K562 (cell line): ENCODE measurements around the gene ZNF343. TPM values are rescaled to one million over a fixed set of nuclear protein-coding genes. Genes with fewer than 3 reads are reported as not detected.

Experiments
- ATF1 ChIP-seq, 2 experiments: fragments of 450-650 bp in 1 of 2; IDR thresholded peaks; 2 replicates each; pipeline ENCODE4 v1.6.1; 2016; ENCODE audit warnings: missing compliant biosample characterization in 1 of 2, missing genetic modification characterization in 1 of 2
- CREB3 ChIP-seq: fragments of 450-650 bp; conservative IDR thresholded peaks from 2 replicates; pipeline ENCODE4 v1.6.1; 2016; ENCODE audit warnings: missing genetic modification characterization, low read depth, mild to moderate bottlenecking, missing compliant biosample characterization, moderate library complexity
- DNMT1 ChIP-seq: fragments of 450-650 bp; IDR thresholded peaks from 2 replicates; pipeline ENCODE4 v1.6.1; 2016; ENCODE audit warnings: antibody characterized with exemption, mild to moderate bottlenecking
- EGR1 ChIP-seq: fragments of 450-650 bp; conservative IDR thresholded peaks from 2 replicates; pipeline ENCODE4 v1.6.1; 2017; ENCODE audit warnings: mild to moderate bottlenecking
- FOS ChIP-seq: IDR thresholded peaks from 3 replicates; pipeline ENCODE4 v1.6.1; 2011; ENCODE audit not compliant: insufficient read length; ENCODE audit errors: extremely low read depth
- FOXO4 ChIP-seq: fragments of 450-650 bp; formaldehyde crosslinking; IDR thresholded peaks from 2 replicates; pipeline ENCODE4 v1.4.0; 2020; ENCODE audit warnings: mild to moderate bottlenecking, moderate library complexity
- HSF4 ChIP-seq: fragments of 250-450 bp; sonication (Bioruptor Pico); IDR thresholded peaks from 2 replicates; pipeline ENCODE4 v2.1.2; 2022; ENCODE audit warnings: mild to moderate bottlenecking, moderate library complexity, borderline replicate concordance
- KDM4B ChIP-seq, 2 experiments: fragments of 450-650 bp in 1 of 2; sonication (generic) in 1 of 2; IDR thresholded peaks; 2 replicates each; pipeline ENCODE4 v1.6.1; 2016 to 2017; ENCODE audit warnings: borderline replicate concordance in 2 of 2, antibody characterized with exemption in 1 of 2, low read depth in 1 of 2, mild to moderate bottlenecking in 1 of 2
- L3MBTL2 ChIP-seq: fragments of 450-650 bp; IDR thresholded peaks from 2 replicates; pipeline ENCODE4 v1.6.1; 2016; ENCODE audit warnings: mild to moderate bottlenecking, moderate library complexity
- NONO ChIP-seq, 2 experiments: fragments of 200-400 bp in 1 of 2; fragments of 450-650 bp in 1 of 2; formaldehyde crosslinking in 1 of 2; IDR thresholded peaks; 2 replicates each; pipeline ENCODE4 v1.6.1; 2017; ENCODE audit warnings: low read depth in 2 of 2, mild to moderate bottlenecking in 2 of 2, moderate library complexity in 2 of 2, low read length in 1 of 2
- NR2C1 ChIP-seq, 2 experiments: fragments of 450-650 bp; IDR thresholded peaks; 2 replicates each; pipeline ENCODE4 v1.6.1; 2017; ENCODE audit warnings: mild to moderate bottlenecking in 2 of 2, antibody characterized with exemption in 1 of 2, inconsistent platforms in 1 of 2, missing compliant biosample characterization in 1 of 2, missing genetic modification characterization in 1 of 2
- NR2F6 ChIP-seq: fragments of 450-650 bp; formaldehyde crosslinking; IDR thresholded peaks from 2 replicates; pipeline ENCODE4 v1.4.0; 2020; ENCODE audit warnings: mild to moderate bottlenecking
- OTX1 ChIP-seq: fragments of 450-650 bp; formaldehyde crosslinking; IDR thresholded peaks from 2 replicates; pipeline ENCODE4 v1.4.0; 2022; ENCODE audit warnings: mild to moderate bottlenecking
- PCBP1 ChIP-seq: fragments of 200-400 bp; formaldehyde crosslinking; IDR thresholded peaks from 2 replicates; pipeline ENCODE4 v1.6.1; 2018; ENCODE audit warnings: mild to moderate bottlenecking, low read depth, low read length; ENCODE audit not compliant: poor library complexity, severe bottlenecking
- RBFOX2 ChIP-seq: fragments of 200-400 bp; formaldehyde crosslinking; IDR thresholded peaks from 2 replicates; pipeline ENCODE4 v1.6.1; 2017; ENCODE audit warnings: low read depth, mild to moderate bottlenecking, low read length, moderate library complexity
- RFX5 ChIP-seq: IDR thresholded peaks from 2 replicates; pipeline ENCODE4 v1.6.1; 2011; ENCODE audit warnings: low read depth, mild to moderate bottlenecking, improper control_type of control experiment, low read length
- RUNX1 ChIP-seq: sonication (generic); IDR thresholded peaks from 2 replicates; pipeline ENCODE4 v1.6.1; 2016; ENCODE audit warnings: antibody characterized with exemption, low read depth
- SOX6 ChIP-seq: fragments of 450-650 bp; IDR thresholded peaks from 2 replicates; pipeline ENCODE4 v1.6.1; 2014; ENCODE audit warnings: mild to moderate bottlenecking
- SUPT5H ChIP-seq: fragments of 450-650 bp; IDR thresholded peaks from 2 replicates; pipeline ENCODE4 v1.6.1; 2016
- ZFP36 ChIP-seq: fragments of 150-350 bp; IDR thresholded peaks from 2 replicates; pipeline ENCODE4 v1.6.1; 2018; ENCODE audit warnings: low read length, low read depth; ENCODE audit not compliant: partially characterized antibody
- ZKSCAN3 ChIP-seq: fragments of 250-450 bp; sonication (Bioruptor Pico); IDR thresholded peaks from 2 replicates; pipeline ENCODE4 v1.4.0; 2020
- ZNF174 ChIP-seq: fragments of 250-450 bp; sonication (Bioruptor Pico); IDR thresholded peaks from 2 replicates; pipeline ENCODE4 v1.4.0; 2020; ENCODE audit warnings: mild to moderate bottlenecking
- ZNF277 ChIP-seq: fragments of 250-450 bp; sonication (Bioruptor Pico); IDR thresholded peaks from 2 replicates; pipeline ENCODE4 v1.8.0; 2022; ENCODE audit warnings: inconsistent platforms, mild to moderate bottlenecking, moderate library complexity, borderline replicate concordance
- ZNF444 ChIP-seq: fragments of 250-450 bp; sonication (Bioruptor Pico); IDR thresholded peaks from 2 replicates; pipeline ENCODE4 v1.4.0; 2020; ENCODE audit warnings: mild to moderate bottlenecking, moderate library complexity
- ZNF561 ChIP-seq: fragments of 450-650 bp; formaldehyde crosslinking; conservative IDR thresholded peaks from 2 replicates; pipeline ENCODE4 v1.4.0; 2020; ENCODE audit warnings: mild to moderate bottlenecking, moderate library complexity
- ZNF584 ChIP-seq: fragments of 200-800 bp; sonication (Bioruptor generic); IDR thresholded peaks from 2 replicates; pipeline ENCODE4 v1.6.1; 2016; ENCODE audit warnings: low read depth, mild to moderate bottlenecking, missing genetic modification characterization, missing compliant biosample characterization
- ZNF77 ChIP-seq: fragments of 250-450 bp; sonication (Bioruptor Pico); IDR thresholded peaks from 2 replicates; pipeline ENCODE4 v1.5.0; 2020
- polyA plus RNA-seq, 8 experiments: library from polyadenylated mRNA; depleted of rRNA in 4 of 8; stranded (reverse) in 5 of 8; unstranded in 3 of 8; fragments of >200 nt; fragmentation: Nextera tagmentation in 2 of 8; fragmentation: Illumina TruSeq in 1 of 8; extraction: Ambion mirVana in 2 of 8; extraction: Trizol in 1 of 8; gene quantifications; 2 replicates each; pipeline versions ENCODE4 v1.2.1 to v1.2.3, GENCODE V29; 2011 to 2014; ENCODE audit warnings: inconsistent platforms in 1 of 8, missing spikeins in 1 of 8
- total RNA-seq, 7 experiments: library from RNA; depleted of rRNA in 6 of 7; stranded (reverse); fragments of >200 nt in 6 of 7; fragmentation: Illumina TruSeq in 2 of 7; extraction: Trizol in 2 of 7; gene quantifications; 2 replicates each; pipeline versions ENCODE4 v1.2.1 to v1.2.3, GENCODE V29; 2011 to 2021; ENCODE audit warnings: low replicate concordance in 1 of 7

Gene ZNF343
- total and polyA plus RNA-seq, 9 of the 15 experiments (the other 6 are each of a cell fraction or from before 2014, with no cell fraction given) = 1.4 to 9.8 (median 6.4) TPM

- no peak for TF ChIP-seq NR2F6 (CRISPR knock-in tag)
- no peak for TF ChIP-seq FOXO4 (CRISPR knock-in tag)
- TF ChIP-seq FOS = no peak
- peak; percentile 74 for TF ChIP-seq SUPT5H
- TF ChIP-seq ZKSCAN3 (CRISPR knock-in tag) = no peak
- no peak for TF ChIP-seq ZNF584
- 0 out of 2 replicates have a peak, but pooled peaks have one; percentile 45 for TF ChIP-seq CREB3 (tag)
- TF ChIP-seq ZNF561 (CRISPR knock-in tag) = no peak
- TF ChIP-seq EGR1 = no peak
- peak; percentile 97 for TF ChIP-seq NR2C1 (IDR thresholded peaks at IDR 0.05)
- peak; percentile 98 for TF ChIP-seq NR2C1 (tag; IDR thresholded peaks at IDR 0.05)
- TF ChIP-seq HSF4 (CRISPR knock-in tag) = no peak
- no peak for TF ChIP-seq KDM4B (IDR thresholded peaks at IDR 0.05; ENCODE audit: borderline replicate concordance in 2 of 2, low read depth in 1 of 2)
- no peak for TF ChIP-seq OTX1 (CRISPR knock-in tag)
- no peak for TF ChIP-seq SOX6
- no peak for TF ChIP-seq RFX5
- TF ChIP-seq ZNF77 (CRISPR knock-in tag) = no peak
- TF ChIP-seq RBFOX2 = peak; percentile 72
- TF ChIP-seq ATF1 (CRISPR knock-in tag; IDR thresholded peaks at IDR 0.05) = no peak
- TF ChIP-seq ATF1 (tag; IDR thresholded peaks at IDR 0.05) = peak; percentile 72
- no peak for TF ChIP-seq ZNF174 (CRISPR knock-in tag)
- peak; percentile 83 for TF ChIP-seq L3MBTL2
- TF ChIP-seq PCBP1 = no peak
- no peak for TF ChIP-seq ZFP36
- TF ChIP-seq NONO (IDR thresholded peaks at IDR 0.05; ENCODE audit: low read depth in 2 of 2, low read length in 1 of 2) = no peak
- no peak for TF ChIP-seq DNMT1
- no peak for TF ChIP-seq ZNF277
- no peak for TF ChIP-seq ZNF444 (CRISPR knock-in tag)
- TF ChIP-seq RUNX1 = no peak
Observed at GRCh38 chr20:2508631-2509467, at the start of gene ZNF343 (continued).
